HepG2 (cell line): ENCODE results near the gene ATG4B. TPM values are rescaled to one million over a fixed set of nuclear protein-coding genes. Genes with fewer than 3 reads are reported as not detected.
A peak's percentile ranks its signal among the peaks of the same experiment; 100 is the strongest.

Experiments used
- ATAC-seq: fragments of 200-7000 bp; cut with Tn5 transposase; 3 replicates; pipeline ENCODE4 v1.9.1; 2020; ENCODE audit warnings: mild to moderate bottlenecking, moderate library complexity
- BruUV-seq: library from RNA; stranded (reverse); fragments of 400-500 nt; replicated peaks from 2 replicates; lab custom pipeline; 2021; lab: Mats Ljungman, UMichigan
- CTCF ChIA-PET: fragments of 300-600 bp; formaldehyde crosslinking; extraction: SDS; loops from one replicate; lab custom pipeline; 2021; ENCODE audit warnings: low total read pairs, inconsistent platforms, low intra/inter-chr PET ratio; lab: Yijun Ruan, JAX
- POLR2A ChIA-PET: fragments of 350-600 bp; sonication (Branson Sonifier 250); formaldehyde crosslinking; loops from one replicate; lab custom pipeline; 2020; ENCODE audit warnings: antibody characterized with exemption, inconsistent platforms; lab: Yijun Ruan, JAX
- DNase-seq: peaks from one replicate; pipeline ENCODE4 v3.0.0-alpha.2; 2015; ENCODE audit warnings: low spot score
- FAIRE-seq: peaks from 3 replicates; lab custom pipeline; 2011; peaks lifted over from hg19 to GRCh38; lab: Jason Lieb, UNC
- H2AFZ ChIP-seq: one replicate; pipeline ENCODE4 v1.6.1; 2011; ENCODE audit warnings: low read length, inconsistent platforms
- H3K27ac ChIP-seq: fragments of 300-600 bp; 3 replicates; pipeline ENCODE4 v1.8.0; 2011; ENCODE audit warnings: mixed run types, mild to moderate bottlenecking, mixed read lengths, low read length, inconsistent platforms; ENCODE audit not compliant: insufficient read depth; ENCODE audit errors: extremely low read length
- H3K27me3 ChIP-seq, 2 experiments: fragments of 200-600 bp in 1 of 2; 2 replicates in 1 of 2; 3 replicates in 1 of 2; pipeline versions ENCODE4 v1.6.0 to v1.8.0; 2011; ENCODE audit warnings: low read length in 2 of 2, mild to moderate bottlenecking in 2 of 2, moderate library complexity in 2 of 2, inconsistent platforms in 1 of 2; ENCODE audit not compliant: insufficient read depth in 2 of 2, control insufficient read depth in 1 of 2
- H3K36me3 ChIP-seq, 2 experiments: fragments of 200-600 bp in 1 of 2; replicated peaks in 1 of 2; 2 replicates in 1 of 2; 3 replicates in 1 of 2; pipeline versions ENCODE4 v1.5.1 to v1.8.0; 2011; ENCODE audit warnings: low read length in 2 of 2, inconsistent platforms in 1 of 2; ENCODE audit not compliant: insufficient read depth in 2 of 2, control insufficient read depth in 1 of 2
- H3K4me1 ChIP-seq: 2 replicates; pipeline ENCODE4 v1.5.1; 2012; ENCODE audit warnings: low read length, inconsistent platforms; ENCODE audit not compliant: insufficient read depth
- H3K4me2 ChIP-seq: 2 replicates; pipeline ENCODE4 v1.6.0; 2011; ENCODE audit warnings: low read depth, low read length, inconsistent platforms
- H3K4me3 ChIP-seq, 3 experiments: fragments of 200-600 bp in 1 of 3; sonication (generic), shearing (Covaris generic) in 1 of 3; replicated peaks in 1 of 3; 2 replicates each; pipeline ENCODE4 v1.5.1; 2011 to 2016; ENCODE audit warnings: low read length in 3 of 3, inconsistent platforms in 2 of 3, low read depth in 2 of 3, mild to moderate bottlenecking in 2 of 3, control low read depth in 1 of 3, mixed read lengths in 1 of 3; ENCODE audit not compliant: insufficient read depth in 1 of 3
- H3K79me2 ChIP-seq: one replicate; pipeline ENCODE4 v1.6.1; 2011; ENCODE audit warnings: low read length, inconsistent platforms; ENCODE audit not compliant: insufficient read depth
- H3K9ac ChIP-seq: 2 replicates; pipeline ENCODE4 v1.6.0; 2011; ENCODE audit warnings: mild to moderate bottlenecking, low read depth, low read length, inconsistent platforms; ENCODE audit not compliant: insufficient read depth
- H3K9me3 ChIP-seq: 2 replicates; pipeline ENCODE4 v1.5.1; 2012; ENCODE audit warnings: mild to moderate bottlenecking, low read length
- H4K20me1 ChIP-seq: 2 replicates; pipeline ENCODE4 v1.6.0; 2011; ENCODE audit warnings: inconsistent platforms, mild to moderate bottlenecking, low read length, moderate library complexity; ENCODE audit not compliant: insufficient read depth
- DMAP1 ChIP-seq: IDR thresholded peaks from 2 replicates; pipeline ENCODE4 v1.6.1; 2016
- FOXP1 ChIP-seq, 2 experiments: fragments of 450-650 bp in 1 of 2; IDR thresholded peaks; 2 replicates each; pipeline ENCODE4 v1.6.1; 2017 to 2018; ENCODE audit warnings: antibody characterized with exemption in 1 of 2
- HOXA3 ChIP-seq: sonication (generic); formaldehyde crosslinking; IDR thresholded peaks from 2 replicates; pipeline ENCODE4 v1.5.0; 2020; ENCODE audit warnings: missing genetic modification reagents
- MTF2 ChIP-seq: sonication (generic); formaldehyde crosslinking; IDR thresholded peaks from 2 replicates; pipeline ENCODE4 v1.5.0; 2020; ENCODE audit warnings: missing genetic modification reagents, borderline replicate concordance
- RFXAP ChIP-seq: sonication (generic); formaldehyde crosslinking; IDR thresholded peaks from 2 replicates; pipeline ENCODE4 v1.4.0; 2020; ENCODE audit warnings: missing genetic modification reagents, borderline replicate concordance
- SP2 ChIP-seq: sonication (generic); formaldehyde crosslinking; IDR thresholded peaks from 2 replicates; pipeline ENCODE4 v1.5.1; 2020; ENCODE audit warnings: mild to moderate bottlenecking, missing genetic modification reagents
- ZNF253 ChIP-seq: sonication (generic); formaldehyde crosslinking; IDR thresholded peaks from 2 replicates; pipeline ENCODE4 v1.8.0; 2022; ENCODE audit warnings: mild to moderate bottlenecking, missing genetic modification reagents, borderline replicate concordance
- ZNF678 ChIP-seq: sonication (generic); formaldehyde crosslinking; IDR thresholded peaks from 2 replicates; pipeline ENCODE4 v1.4.0; 2020; ENCODE audit warnings: mild to moderate bottlenecking, missing genetic modification reagents
- WGBS: methylation state at CpG from one replicate; pipeline ENCODE4 v1.1.6; 2017; ENCODE audit warnings: low lambda C conversion rate; 5-methylcytosine and 5-hydroxymethylcytosine counted together
- in situ Hi-C: cut with HindIII; loops from 2 replicates; pipeline ENCODE4 v1.10.0; 2017; ENCODE audit warnings: low pct_unique_long_range_greater_than_20kb; ENCODE audit not compliant: extremely low pct_ligation_motif_present
- intact Hi-C: fragments of 100-400 bp; cut with micrococcal nuclease; formaldehyde crosslinking; loops from one replicate; pipeline ENCODE4 v1.10.0; 2022; ENCODE audit not compliant: unreplicated experiment
- polyA plus RNA-seq, 8 experiments: library from polyadenylated mRNA; depleted of rRNA in 3 of 8; stranded (reverse) in 7 of 8; unstranded in 1 of 8; fragments of >200 nt; fragmentation: Illumina TruSeq in 4 of 8; extraction: Trizol in 4 of 8; gene quantifications; 2 replicates each; pipeline versions ENCODE4 v1.2.1 to v1.2.3, GENCODE V29; 2011 to 2016; ENCODE audit warnings: low read depth in 4 of 8, missing spikeins in 1 of 8, mixed read lengths in 1 of 8; ENCODE audit not compliant: insufficient read depth in 1 of 8
- total RNA-seq, 5 experiments: library from RNA; depleted of rRNA; stranded (reverse); fragments of >200 nt; fragmentation: Illumina TruSeq; extraction: Trizol; gene quantifications; 2 replicates each; pipeline ENCODE4 v1.2.3, GENCODE V29; 2016; ENCODE audit warnings: low read depth in 1 of 5
- TF ChIP-seq, protein P1 (sequence below): sonication (generic); formaldehyde crosslinking; IDR thresholded peaks from 2 replicates; pipeline ENCODE4 v1.4.0; 2020; ENCODE audit warnings: missing genetic modification reagents, borderline replicate concordance
- TF ChIP-seq, protein P2 (sequence below): sonication (generic); formaldehyde crosslinking; IDR thresholded peaks from 2 replicates; pipeline ENCODE4 v1.4.0; 2020; ENCODE audit warnings: missing genetic modification reagents, mild to moderate bottlenecking, borderline replicate concordance
- TF ChIP-seq, protein P3 (sequence below): sonication (generic); formaldehyde crosslinking; IDR thresholded peaks from 2 replicates; pipeline ENCODE4 v1.5.1; 2020; ENCODE audit warnings: mild to moderate bottlenecking, missing genetic modification reagents, moderate library complexity

ATG4B gene
- total and polyA plus RNA-seq, 2 of the 13 experiments (the other 11 are each of a cell fraction or from before 2014, with no cell fraction given): 95.5 to 239 TPM

- Histone ChIP-seq H3K4me3 (no peak overlapping the region), H3K36me3 (peaks cover 19 to 54% of the 10 kb centered on the region in 2 experiments), H3K27me3 (no peaks in the 10 kb centered on the region; a peak in 1 of 5 replicates), H3K79me2 (peaks cover 74% of the 10 kb centered on the region), H3K9ac (no peak overlapping the region), H3K27ac (no peak overlapping the region), H3K4me2 (no peak overlapping the region), H3K9me3 (no peaks in the 10 kb centered on the region), H2AFZ (no peak overlapping the region), H3K4me1 (peaks cover 10% of the 10 kb centered on the region), H4K20me1 (no peaks in the 10 kb centered on the region)
- 97% methylated on average over 30 of the region's 30 CpGs for WGBS
- ChIA-PET CTCF (no interaction called here), POLR2A (no interaction called here)
- BruUV-seq: no TSS peak
- intact Hi-C loops (no loop called here), in situ Hi-C loops (no loop called here)
- ATAC-seq: no peak
- no peak for FAIRE-seq
- DNase-seq: no peak
- no peak for TF ChIP-seq SP2 (CRISPR knock-in tag)
- no peak for TF ChIP-seq DMAP1
- TF ChIP-seq FOXP1 (IDR thresholded peaks at IDR 0.05): no peak
- no peak for TF ChIP-seq FOXP1 (CRISPR knock-in tag; IDR thresholded peaks at IDR 0.05)
- TF ChIP-seq, protein P1, sequence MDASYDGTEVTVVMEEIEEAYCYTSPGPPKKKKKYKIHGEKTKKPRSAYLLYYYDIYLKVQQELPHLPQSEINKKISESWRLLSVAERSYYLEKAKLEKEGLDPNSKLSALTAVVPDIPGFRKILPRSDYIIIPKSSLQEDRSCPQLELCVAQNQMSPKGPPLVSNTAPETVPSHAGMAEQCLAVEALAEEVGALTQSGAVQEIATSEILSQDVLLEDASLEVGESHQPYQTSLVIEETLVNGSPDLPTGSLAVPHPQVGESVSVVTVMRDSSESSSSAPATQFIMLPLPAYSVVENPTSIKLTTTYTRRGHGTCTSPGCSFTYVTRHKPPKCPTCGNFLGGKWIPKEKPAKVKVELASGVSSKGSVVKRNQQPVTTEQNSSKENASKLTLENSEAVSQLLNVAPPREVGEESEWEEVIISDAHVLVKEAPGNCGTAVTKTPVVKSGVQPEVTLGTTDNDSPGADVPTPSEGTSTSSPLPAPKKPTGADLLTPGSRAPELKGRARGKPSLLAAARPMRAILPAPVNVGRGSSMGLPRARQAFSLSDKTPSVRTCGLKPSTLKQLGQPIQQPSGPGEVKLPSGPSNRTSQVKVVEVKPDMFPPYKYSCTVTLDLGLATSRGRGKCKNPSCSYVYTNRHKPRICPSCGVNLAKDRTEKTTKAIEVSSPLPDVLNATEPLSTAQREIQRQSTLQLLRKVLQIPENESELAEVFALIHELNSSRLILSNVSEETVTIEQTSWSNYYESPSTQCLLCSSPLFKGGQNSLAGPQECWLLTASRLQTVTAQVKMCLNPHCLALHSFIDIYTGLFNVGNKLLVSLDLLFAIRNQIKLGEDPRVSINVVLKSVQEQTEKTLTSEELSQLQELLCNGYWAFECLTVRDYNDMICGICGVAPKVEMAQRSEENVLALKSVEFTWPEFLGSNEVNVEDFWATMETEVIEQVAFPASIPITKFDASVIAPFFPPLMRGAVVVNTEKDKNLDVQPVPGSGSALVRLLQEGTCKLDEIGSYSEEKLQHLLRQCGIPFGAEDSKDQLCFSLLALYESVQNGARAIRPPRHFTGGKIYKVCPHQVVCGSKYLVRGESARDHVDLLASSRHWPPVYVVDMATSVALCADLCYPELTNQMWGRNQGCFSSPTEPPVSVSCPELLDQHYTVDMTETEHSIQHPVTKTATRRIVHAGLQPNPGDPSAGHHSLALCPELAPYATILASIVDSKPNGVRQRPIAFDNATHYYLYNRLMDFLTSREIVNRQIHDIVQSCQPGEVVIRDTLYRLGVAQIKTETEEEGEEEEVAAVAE (CRISPR knock-in tag): no peak
- TF ChIP-seq, protein P2, sequence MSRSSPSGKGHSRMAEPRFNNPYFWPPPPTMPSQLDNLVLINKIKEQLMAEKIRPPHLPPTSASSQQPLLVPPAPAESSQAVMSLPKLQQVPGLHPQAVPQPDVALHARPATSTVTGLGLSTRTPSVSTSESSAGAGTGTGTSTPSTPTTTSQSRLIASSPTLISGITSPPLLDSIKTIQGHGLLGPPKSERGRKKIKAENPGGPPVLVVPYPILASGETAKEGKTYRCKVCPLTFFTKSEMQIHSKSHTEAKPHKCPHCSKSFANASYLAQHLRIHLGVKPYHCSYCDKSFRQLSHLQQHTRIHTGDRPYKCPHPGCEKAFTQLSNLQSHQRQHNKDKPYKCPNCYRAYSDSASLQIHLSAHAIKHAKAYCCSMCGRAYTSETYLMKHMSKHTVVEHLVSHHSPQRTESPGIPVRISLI: no peak
- TF ChIP-seq HOXA3: no peak
- no peak for TF ChIP-seq ZNF678
- no peak for TF ChIP-seq RFXAP
- 0 out of 2 replicates have a peak, but pooled peaks have one; percentile 2 for TF ChIP-seq ZNF253 (CRISPR knock-in tag)
- TF ChIP-seq, protein P3, sequence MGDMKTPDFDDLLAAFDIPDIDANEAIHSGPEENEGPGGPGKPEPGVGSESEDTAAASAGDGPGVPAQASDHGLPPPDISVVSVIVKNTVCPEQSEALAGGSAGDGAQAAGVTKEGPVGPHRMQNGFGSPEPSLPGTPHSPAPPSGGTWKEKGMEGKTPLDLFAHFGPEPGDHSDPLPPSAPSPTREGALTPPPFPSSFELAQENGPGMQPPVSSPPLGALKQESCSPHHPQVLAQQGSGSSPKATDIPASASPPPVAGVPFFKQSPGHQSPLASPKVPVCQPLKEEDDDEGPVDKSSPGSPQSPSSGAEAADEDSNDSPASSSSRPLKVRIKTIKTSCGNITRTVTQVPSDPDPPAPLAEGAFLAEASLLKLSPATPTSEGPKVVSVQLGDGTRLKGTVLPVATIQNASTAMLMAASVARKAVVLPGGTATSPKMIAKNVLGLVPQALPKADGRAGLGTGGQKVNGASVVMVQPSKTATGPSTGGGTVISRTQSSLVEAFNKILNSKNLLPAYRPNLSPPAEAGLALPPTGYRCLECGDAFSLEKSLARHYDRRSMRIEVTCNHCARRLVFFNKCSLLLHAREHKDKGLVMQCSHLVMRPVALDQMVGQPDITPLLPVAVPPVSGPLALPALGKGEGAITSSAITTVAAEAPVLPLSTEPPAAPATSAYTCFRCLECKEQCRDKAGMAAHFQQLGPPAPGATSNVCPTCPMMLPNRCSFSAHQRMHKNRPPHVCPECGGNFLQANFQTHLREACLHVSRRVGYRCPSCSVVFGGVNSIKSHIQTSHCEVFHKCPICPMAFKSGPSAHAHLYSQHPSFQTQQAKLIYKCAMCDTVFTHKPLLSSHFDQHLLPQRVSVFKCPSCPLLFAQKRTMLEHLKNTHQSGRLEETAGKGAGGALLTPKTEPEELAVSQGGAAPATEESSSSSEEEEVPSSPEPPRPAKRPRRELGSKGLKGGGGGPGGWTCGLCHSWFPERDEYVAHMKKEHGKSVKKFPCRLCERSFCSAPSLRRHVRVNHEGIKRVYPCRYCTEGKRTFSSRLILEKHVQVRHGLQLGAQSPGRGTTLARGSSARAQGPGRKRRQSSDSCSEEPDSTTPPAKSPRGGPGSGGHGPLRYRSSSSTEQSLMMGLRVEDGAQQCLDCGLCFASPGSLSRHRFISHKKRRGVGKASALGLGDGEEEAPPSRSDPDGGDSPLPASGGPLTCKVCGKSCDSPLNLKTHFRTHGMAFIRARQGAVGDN (CRISPR knock-in tag): peak; percentile 10; the same call in 1 of the 2 replicates
- no peak for TF ChIP-seq MTF2 (CRISPR knock-in tag)
Observed at GRCh38 chr2:241616168-241617125, 21.0 kb upstream of the ATG4B start.
